Fibroblast of the aortic adventitia (primary cell): ENCODE data around the gene HELT. TPM values are rescaled to one million over a fixed set of nuclear protein-coding genes. Genes with fewer than 3 reads are reported as not detected.
"Not testable (repeated sequence)": the region's sequence is repeated elsewhere in the genome, so short reads cannot be mapped to it uniquely, and the experiment has no call there.

ENCODE experiments used
- DNase-seq: peaks from one replicate; pipeline ENCODE4 v3.0.0-alpha.2; 2010; ENCODE audit warnings: low read depth
- H3K4me3 ChIP-seq: 2 replicates; pipeline ENCODE4 v1.5.1; 2011; ENCODE audit warnings: low read depth, mild to moderate bottlenecking, control low read depth, low read length, moderate library complexity
- CTCF ChIP-seq: IDR thresholded peaks from 2 replicates; pipeline ENCODE4 v1.5.1; 2011; ENCODE audit warnings: mild to moderate bottlenecking, low read length, control low read depth, inconsistent platforms; ENCODE audit not compliant: insufficient read depth
- total RNA-seq: library from RNA; depleted of rRNA; stranded (reverse); fragments of >200 nt; gene quantifications from 2 replicates; pipeline ENCODE4 v1.2.3, GENCODE V29; 2012; ENCODE audit warnings: low replicate concordance

HELT gene
- total RNA-seq, 1 donor: not detected

GRCh38 chr4:184991860-184992259, 26.4 kb upstream of the HELT start:
- no peak for DNase-seq
- no peak overlapping the region for H3K4me3 ChIP-seq
- no peak for TF ChIP-seq CTCF

- H3K4me3 ChIP-seq: no peak overlapping the region
- TF ChIP-seq CTCF: no peak
- no peak for DNase-seq
Observed at GRCh38 chr4:184992422-184992821, 25.9 kb upstream of the HELT start.

- DNase-seq: no peak
- TF ChIP-seq CTCF: no peak
- H3K4me3 ChIP-seq: no peak overlapping the region
Observed at GRCh38 chr4:184993247-184993646, 25.0 kb upstream of the HELT start.

- H3K4me3 ChIP-seq: no peak overlapping the region
- TF ChIP-seq CTCF: no peak
- DNase-seq: no peak
Observed at GRCh38 chr4:184994010-184994622, 24.2 kb upstream of the HELT start.

- TF ChIP-seq CTCF: no peak
- no peak overlapping the region for H3K4me3 ChIP-seq
- no peak for DNase-seq
Observed at GRCh38 chr4:184994623-184995010, 23.7 kb upstream of the HELT start.

- not testable (repeated sequence) for DNase-seq, H3K4me3 ChIP-seq
Observed at GRCh38 chr4:184997656-184998055, 20.6 kb upstream of the HELT start.

- DNase-seq: no peak
- TF ChIP-seq CTCF: no peak
Observed at GRCh38 chr4:185002784-185003183, 15.5 kb upstream of the HELT start.

More at GRCh38 chr4:185002784-185003183, 15.5 kb upstream of the HELT start:
- no peak overlapping the region for H3K4me3 ChIP-seq
